Measurements from ENCODE around the gene CEP20.
"Not testable (repeated sequence)": the region's sequence is repeated elsewhere in the genome, so short reads cannot be mapped to it uniquely, and the experiment has no call there.

Gene CEP20

GRCh38 chr16:15856901-15857698, 31.3 kb downstream of the CEP20 start, which contains the start of gene MYH11:
Gene MYH11 (minus strand): TSS chr16:15857028. CDS start chr16:15838252, 18,776 bp downstream.
- DNase-seq = no peak

- no peak for DNase-seq
These were observed 32.2 kb downstream of the CEP20 start for GRCh38 chr16:15856182-15856581.

GRCh38 chr16:15855704-15856003, 32.7 kb downstream of the CEP20 start:
- DNase-seq = no peak

- DNase-seq = no peak
These were observed 33.3 kb downstream of the CEP20 start for GRCh38 chr16:15854906-15855703.

- DNase-seq = no peak
These were observed 34.3 kb downstream of the CEP20 start for GRCh38 chr16:15854061-15854460.

GRCh38 chr16:15853021-15853420, 35.4 kb downstream of the CEP20 start:
- no peak for DNase-seq

GRCh38 chr16:15850555-15850954, 37.8 kb downstream of the CEP20 start:
- not testable (repeated sequence) for DNase-seq

- DNase-seq = no peak
These were observed 39.0 kb downstream of the CEP20 start for GRCh38 chr16:15849209-15849981.

GRCh38 chr16:15847611-15848175, 40.7 kb downstream of the CEP20 start:
- no peak for DNase-seq

GRCh38 chr16:15846510-15846909, 41.9 kb downstream of the CEP20 start:
- no peak for DNase-seq

GRCh38 chr16:15843635-15844279, 44.6 kb downstream of the CEP20 start:
- DNase-seq = no peak

GRCh38 chr16:15839204-15839603, 49.2 kb downstream of the CEP20 start:
- not testable (repeated sequence) for DNase-seq

- no peak for DNase-seq
These were observed 50.6 kb downstream of the CEP20 start for GRCh38 chr16:15837761-15838160.

GRCh38 chr16:15836965-15837611, 51.3 kb downstream of the CEP20 start:
- DNase-seq = no peak

- no peak for DNase-seq
These were observed 52.3 kb downstream of the CEP20 start for GRCh38 chr16:15836074-15836473.

GRCh38 chr16:15835136-15835878, 53.1 kb downstream of the CEP20 start:
- DNase-seq = no peak

- no peak for DNase-seq
These were observed 53.9 kb downstream of the CEP20 start for GRCh38 chr16:15834502-15834901.

GRCh38 chr16:15833541-15833940, 54.9 kb downstream of the CEP20 start:
- no peak for DNase-seq

GRCh38 chr16:15832241-15832640, 56.2 kb downstream of the CEP20 start:
- DNase-seq = no peak

- no peak for DNase-seq
These were observed 57.5 kb downstream of the CEP20 start for GRCh38 chr16:15830832-15831451.

- no peak for DNase-seq
These were observed 58.9 kb downstream of the CEP20 start for GRCh38 chr16:15829460-15829859.

Data from activated CD4-positive, alpha-beta T cell treated with anti-CD3 and anti-CD28 coated beads, Interleukin-2, amount 50 U/mL, for 48 hours (primary cell).